Measurements from ENCODE around the gene SLC2A11. TPM values are rescaled to one million over a fixed set of nuclear protein-coding genes. Genes with fewer than 3 reads are reported as not detected.
"Not testable (repeated sequence)": the region's sequence is repeated elsewhere in the genome, so short reads cannot be mapped to it uniquely, and the experiment has no call there.

Gene SLC2A11
- total RNA-seq, 2 experiments from 2014 or later: 7.6 to 7.7 TPM

DNA sequence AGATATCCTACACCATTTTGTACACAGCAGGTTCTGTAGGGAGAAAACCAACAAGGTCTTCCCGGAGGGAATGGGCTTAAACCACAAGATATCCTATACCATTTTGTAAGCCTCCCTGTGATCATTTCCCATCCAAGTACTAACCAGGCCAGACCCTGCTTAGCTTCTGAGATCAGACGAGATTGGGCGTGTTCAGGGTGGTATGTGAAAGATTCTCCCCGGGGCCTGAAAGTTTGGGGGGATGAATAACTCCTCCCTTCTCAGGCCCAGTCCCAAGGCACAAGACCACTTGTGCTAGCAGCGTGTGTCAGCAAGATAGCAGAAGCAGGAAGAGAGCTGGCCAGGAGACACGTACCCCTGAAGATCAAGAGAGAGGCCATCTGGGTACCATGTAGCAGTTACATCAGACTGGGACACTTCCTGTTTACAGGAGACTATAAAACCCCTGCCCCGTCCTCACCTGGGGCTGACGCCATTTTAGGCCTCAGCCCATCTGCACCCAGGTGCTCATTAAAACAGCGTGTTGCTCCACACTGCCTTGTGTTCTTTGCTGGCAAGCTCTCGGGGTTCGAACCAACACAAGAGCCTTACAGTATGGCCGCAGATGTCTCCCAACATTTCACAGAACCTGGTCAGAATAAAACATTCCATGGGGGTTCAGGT lies 53.8 kb downstream of the SLC2A11 start:
- Mint-ChIP-seq H3K9me3 (ENCODE audit: low read depth) (no peaks in the 10 kb centered on the region), H3K27ac (no peak overlapping the region), H3K27me3 (no peaks in the 10 kb centered on the region), H3K4me3 (no peak overlapping the region), H3K36me3 (ENCODE audit: low read depth) (no peaks in the 10 kb centered on the region), H3K4me1 (peaks cover 23% of the 10 kb centered on the region)
- DNase-seq (no peak), ATAC-seq (no peak)
- ChIA-PET POLR2A (interaction anchor here (0.6 kb wide), 1 partner anchor 12 kb away, joined by 3 read pairs; no protein-coding TSS in a partner anchor), CTCF (interaction anchor here (0.6 to 3.0 kb wide), 4 partner anchors 8 to 17 kb away, joined by 3 to 24 read pairs (median 10); partner anchors contain the start of gene MIF)
- intact Hi-C loops (cut with DNase I, micrococcal nuclease): loop anchor here in 1 of 2 experiments (5.0 kb wide), 1 partner anchor 54 kb away; the partner anchor contains the start of gene SLC2A11

- no peak overlapping the region for H3K4me3 Mint-ChIP-seq
- H3K4me1 Mint-ChIP-seq: peaks cover 23% of the 10 kb centered on the region
- H3K9me3 Mint-ChIP-seq (ENCODE audit: low read depth): no peaks in the 10 kb centered on the region
- peak overlapping the region; percentile 20 for H3K27ac Mint-ChIP-seq
- H3K27me3 Mint-ChIP-seq: no peaks in the 10 kb centered on the region
- ATAC-seq (no peak), DNase-seq (no peak)
- intact Hi-C loops (cut with DNase I, micrococcal nuclease): loop anchor here in 1 of 2 experiments (5.0 kb wide), 1 partner anchor 55 kb away; the partner anchor contains the start of gene SLC2A11
- H3K36me3 Mint-ChIP-seq (ENCODE audit: low read depth): no peaks in the 10 kb centered on the region
- POLR2A ChIA-PET: no interaction called here
- CTCF ChIA-PET: interaction anchor here (2.6 to 3.0 kb wide), 2 partner anchors 16 to 18 kb away, joined by 8 to 24 read pairs; partner anchors contain the start of gene MIF
Observed at GRCh38 chr22:23912293-23912903, 54.7 kb downstream of the SLC2A11 start.

DNA sequence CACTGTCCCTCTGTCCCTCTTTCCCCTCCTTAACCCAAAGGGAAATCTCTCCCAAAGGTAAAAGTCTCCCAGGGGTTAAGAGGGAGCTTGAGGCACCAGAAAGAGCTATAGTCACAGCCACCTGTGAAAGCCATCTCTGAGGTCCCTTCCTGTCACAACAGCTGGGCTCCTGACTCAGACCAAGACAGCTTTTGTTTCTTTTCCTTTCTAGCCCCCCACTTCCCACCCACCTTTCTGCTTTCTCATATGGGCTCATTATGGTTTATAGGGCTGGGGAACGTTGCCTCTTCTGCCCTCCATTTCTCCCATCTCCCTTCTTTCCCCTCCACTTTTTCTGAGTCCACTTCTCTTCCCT lies 55.6 kb downstream of the SLC2A11 start:
- H3K4me1 Mint-ChIP-seq: peaks cover 23% of the 10 kb centered on the region
- no peaks in the 10 kb centered on the region for H3K9me3 Mint-ChIP-seq (ENCODE audit: low read depth)
- H3K27ac Mint-ChIP-seq: peak overlapping the region; percentile 98
- no peaks in the 10 kb centered on the region for H3K36me3 Mint-ChIP-seq (ENCODE audit: low read depth)
- H3K27me3 Mint-ChIP-seq: no peaks in the 10 kb centered on the region
- ATAC-seq: peak; percentile 27
- H3K4me3 Mint-ChIP-seq: peak overlapping the region; percentile 85
- POLR2A ChIA-PET: interaction anchor here (0.6 to 1.6 kb wide), 10 partner anchors 10 to 642 kb away, joined by 3 to 24 read pairs (median 3); partner anchors contain the start of genes GUCD1, MIF and SLC2A11
- intact Hi-C loops (cut with DNase I, micrococcal nuclease): loop anchor here in 1 of 2 experiments (5.0 kb wide), 1 partner anchor 56 kb away; the partner anchor contains the start of gene SLC2A11
- peak; percentile 58 for DNase-seq
- CTCF ChIA-PET: interaction anchor here (2.6 to 3.0 kb wide), 2 partner anchors 17 to 19 kb away, joined by 8 to 24 read pairs; partner anchors contain the start of gene MIF

- ATAC-seq (peak; percentile 99), DNase-seq (peak; percentile 100)
- ChIA-PET CTCF (interaction anchor here (0.6 to 3.0 kb wide), 5 partner anchors 8 to 855 kb away, joined by 3 to 24 read pairs (median 3); partner anchors contain the start of gene MIF), POLR2A (interaction anchor here (0.6 to 1.6 kb wide), 11 partner anchors 11 to 641 kb away, joined by 3 to 24 read pairs (median 3); partner anchors contain the start of genes GUCD1, MIF and SLC2A11)
- intact Hi-C loops (cut with DNase I, micrococcal nuclease): loop anchor here (1.0 to 5.0 kb wide), 7 partner anchors 20 to 641 kb away; partner anchors contain the start of genes MIF (in 2 of the 2), CABIN1 (in 1 of the 2), DERL3 (in 1 of the 2) and GUCD1 (in 1 of the 2)
- peaks cover 23% of the 10 kb centered on the region for H3K4me1 Mint-ChIP-seq
- H3K27ac Mint-ChIP-seq: peak overlapping the region; percentile 98
- peak overlapping the region; percentile 85 for H3K4me3 Mint-ChIP-seq
- no peaks in the 10 kb centered on the region for H3K9me3 Mint-ChIP-seq (ENCODE audit: low read depth)
- no peaks in the 10 kb centered on the region for H3K27me3 Mint-ChIP-seq
- H3K36me3 Mint-ChIP-seq (ENCODE audit: low read depth): no peaks in the 10 kb centered on the region
Observed at GRCh38 chr22:23913661-23914353, 56.1 kb downstream of the SLC2A11 start.

GRCh38 chr22:23915290-23915689 lies 57.6 kb downstream of the SLC2A11 start:
- ChIA-PET POLR2A (no interaction called here), CTCF (interaction anchor here (1.2 kb wide), 1 partner anchor 21 kb away, joined by 3 read pairs; the partner anchor contains the start of gene MIF)
- Mint-ChIP-seq H3K27me3 (no peaks in the 10 kb centered on the region), H3K27ac (no peak overlapping the region), H3K9me3 (ENCODE audit: low read depth) (no peaks in the 10 kb centered on the region), H3K36me3 (ENCODE audit: low read depth) (peaks cover 2% of the 10 kb centered on the region), H3K4me1 (peaks cover 23% of the 10 kb centered on the region), H3K4me3 (no peak overlapping the region)
- DNase-seq (no peak), ATAC-seq (no peak)
- intact Hi-C loops (cut with DNase I, micrococcal nuclease): no loop called here

DNA sequence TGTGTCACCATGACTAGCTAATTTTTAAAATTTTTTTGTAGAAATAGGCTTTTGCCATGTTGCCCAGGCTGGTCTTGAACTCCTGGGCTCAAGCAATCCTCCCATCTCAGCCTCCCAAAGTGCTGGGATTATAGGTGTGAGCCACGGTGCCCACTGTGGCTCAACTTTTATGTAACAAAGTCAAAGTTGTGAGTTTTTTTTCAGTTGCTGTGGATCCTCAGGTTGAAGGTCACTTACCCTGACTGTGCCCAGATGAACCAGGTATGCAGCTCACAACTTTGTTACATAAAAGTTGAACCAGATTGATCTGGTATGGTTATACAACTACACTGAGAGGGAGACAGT lies 62.6 kb downstream of the SLC2A11 start:
- H3K4me3 Mint-ChIP-seq; POLR2A ChIA-PET; DNase-seq; intact Hi-C loops (cut with DNase I, micrococcal nuclease); H3K27ac Mint-ChIP-seq; H3K9me3 Mint-ChIP-seq (ENCODE audit: low read depth); ATAC-seq; H3K27me3 Mint-ChIP-seq; H3K4me1 Mint-ChIP-seq: not testable (repeated sequence)
- H3K36me3 Mint-ChIP-seq (ENCODE audit: low read depth): peaks cover 16% of the 10 kb centered on the region
- CTCF ChIA-PET: interaction anchor here (1.0 to 2.0 kb wide), 4 partner anchors 10 to 28 kb away, joined by 3 to 9 read pairs (median 4); no protein-coding TSS in a partner anchor

- H3K27ac Mint-ChIP-seq; H3K27me3 Mint-ChIP-seq; intact Hi-C loops (cut with DNase I, micrococcal nuclease); POLR2A ChIA-PET; H3K4me3 Mint-ChIP-seq; ATAC-seq; DNase-seq; H3K4me1 Mint-ChIP-seq; H3K9me3 Mint-ChIP-seq (ENCODE audit: low read depth): not testable (repeated sequence)
- CTCF ChIA-PET: interaction anchor here (0.6 to 1.0 kb wide), 2 partner anchors 8 to 13 kb away, joined by 3 read pairs; no protein-coding TSS in a partner anchor
- peaks cover 28% of the 10 kb centered on the region for H3K36me3 Mint-ChIP-seq (ENCODE audit: low read depth)
Observed at GRCh38 chr22:23921586-23922201, 64.0 kb downstream of the SLC2A11 start.

GRCh38 chr22:23922921-23923320 lies 65.2 kb downstream of the SLC2A11 start:
- H3K27ac Mint-ChIP-seq: no peak overlapping the region
- DNase-seq (no peak), ATAC-seq (no peak)
- H3K36me3 Mint-ChIP-seq (ENCODE audit: low read depth): peaks cover 34% of the 10 kb centered on the region
- POLR2A ChIA-PET: no interaction called here
- H3K27me3 Mint-ChIP-seq: no peaks in the 10 kb centered on the region
- H3K9me3 Mint-ChIP-seq (ENCODE audit: low read depth): peaks cover 9% of the 10 kb centered on the region
- no peaks in the 10 kb centered on the region for H3K4me1 Mint-ChIP-seq
- no peak overlapping the region for H3K4me3 Mint-ChIP-seq
- CTCF ChIA-PET: no interaction called here
- intact Hi-C loops (cut with DNase I, micrococcal nuclease): no loop called here

DNA sequence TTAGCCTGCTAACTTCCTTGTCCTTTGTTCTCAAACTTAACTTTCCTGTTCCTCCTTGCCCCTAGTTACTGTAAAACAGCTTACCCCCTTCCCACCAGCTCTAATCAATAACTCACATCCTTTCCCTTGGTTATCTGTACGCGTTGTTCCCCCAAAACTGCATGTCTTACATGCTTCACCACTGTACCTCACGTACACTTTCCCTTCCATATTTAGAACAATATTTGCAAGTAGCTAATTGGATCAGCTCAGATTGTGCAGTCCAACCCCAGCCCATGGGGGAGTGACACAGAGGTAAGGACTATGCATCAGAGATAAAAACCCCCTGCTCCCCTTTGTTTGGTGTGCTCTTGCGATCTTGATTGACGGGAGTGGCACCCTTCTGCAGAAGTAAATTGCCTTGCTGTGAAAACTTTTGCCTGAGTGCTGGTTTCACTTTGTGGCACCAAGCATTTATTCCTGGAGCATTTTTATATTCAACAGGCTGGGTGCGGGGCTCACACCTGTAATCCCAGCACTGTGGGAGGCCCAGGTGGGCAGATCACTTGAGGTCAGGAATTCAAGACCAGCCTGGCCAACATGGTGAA lies 67.4 kb downstream of the SLC2A11 start:
- no peak for ATAC-seq
- Mint-ChIP-seq H3K4me3 (no peak overlapping the region), H3K9me3 (ENCODE audit: low read depth) (peaks cover 9% of the 10 kb centered on the region), H3K4me1 (no peaks in the 10 kb centered on the region), H3K27ac (no peak overlapping the region), H3K27me3 (no peaks in the 10 kb centered on the region), H3K36me3 (ENCODE audit: low read depth) (peaks cover 37% of the 10 kb centered on the region)
- intact Hi-C loops (cut with DNase I, micrococcal nuclease): no loop called here
- POLR2A ChIA-PET: no interaction called here
- DNase-seq: no peak
- CTCF ChIA-PET: interaction anchor here (0.7 kb wide), 1 partner anchor 283 kb away, joined by 3 read pairs; no protein-coding TSS in a partner anchor

- Mint-ChIP-seq H3K9me3 (ENCODE audit: low read depth) (peaks cover 9% of the 10 kb centered on the region), H3K27me3 (no peaks in the 10 kb centered on the region), H3K4me3 (no peak overlapping the region), H3K27ac (no peak overlapping the region), H3K36me3 (ENCODE audit: low read depth) (peaks cover 40% of the 10 kb centered on the region), H3K4me1 (no peaks in the 10 kb centered on the region)
- intact Hi-C loops (cut with DNase I, micrococcal nuclease): no loop called here
- CTCF ChIA-PET: no interaction called here
- ATAC-seq: no peak
- DNase-seq: no peak
- POLR2A ChIA-PET: no interaction called here
Observed at GRCh38 chr22:23926561-23926960, 68.9 kb downstream of the SLC2A11 start.

All from activated CD4-positive, alpha-beta T cell treated with anti-CD3 and anti-CD28 coated beads for 36 hours (primary cell).